ENCODE data around the gene KLHL13.
"Not testable (repeated sequence)": the region's sequence is repeated elsewhere in the genome, so short reads cannot be mapped to it uniquely, and the experiment has no call there.

The KLHL13 gene

GRCh38 chrX:117989512-117989911 is 127.1 kb downstream of the KLHL13 start:
- no peak for DNase-seq

DNA sequence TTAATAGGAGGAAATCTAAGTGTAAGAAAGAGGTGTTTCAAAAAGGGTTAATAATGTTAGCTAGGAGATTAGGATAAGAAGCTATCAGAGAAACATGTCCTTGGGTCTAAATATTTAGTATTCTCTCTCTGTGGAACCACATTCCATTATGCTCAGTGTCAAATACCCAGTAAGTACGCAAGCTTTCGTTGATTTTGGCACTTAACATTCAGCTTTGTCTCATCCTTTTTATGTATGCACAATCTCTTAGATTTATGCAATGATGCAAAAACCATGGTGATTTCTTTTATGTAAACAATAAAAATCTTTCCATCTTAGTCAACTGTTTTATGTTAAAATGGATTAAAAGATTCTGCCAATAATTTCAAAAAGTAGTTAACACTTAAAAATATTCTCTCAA is 129.2 kb downstream of the KLHL13 start:
- DNase-seq = no peak

GRCh38 chrX:117985241-117985640 is 131.4 kb downstream of the KLHL13 start:
- no peak for DNase-seq

DNA sequence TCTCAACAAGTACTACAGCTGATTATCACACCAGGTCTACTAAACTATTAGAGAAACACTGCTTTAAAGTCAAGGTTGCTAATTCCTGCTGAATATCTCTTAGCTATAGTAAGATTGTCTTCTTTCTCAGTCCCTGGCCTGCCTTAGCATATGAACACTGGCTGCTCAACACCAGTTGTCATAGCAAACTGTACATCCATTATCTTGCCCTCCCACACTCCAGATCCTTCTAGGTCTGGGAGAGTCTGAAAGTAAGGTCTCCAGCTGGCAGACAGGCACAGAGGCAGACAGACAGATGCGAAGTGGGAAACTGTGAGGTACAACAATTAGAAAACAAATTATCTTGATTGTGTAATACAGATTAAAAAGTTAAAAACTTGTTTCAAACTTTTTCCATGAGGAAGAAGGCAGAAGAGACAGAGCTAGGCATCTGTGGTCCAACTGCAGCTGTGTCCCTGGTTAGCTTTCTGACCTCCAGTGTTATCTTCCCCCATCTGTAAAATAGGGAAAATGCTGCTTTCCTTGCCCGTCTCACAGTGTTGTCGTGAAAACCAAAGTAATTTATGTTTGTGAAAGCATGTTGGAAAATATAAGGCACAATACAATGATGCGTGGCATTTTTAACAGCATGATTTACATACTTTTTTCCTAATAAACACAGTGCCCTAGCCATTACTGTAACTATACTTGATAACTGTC is 133.8 kb downstream of the KLHL13 start:
- DNase-seq = no peak

DNA sequence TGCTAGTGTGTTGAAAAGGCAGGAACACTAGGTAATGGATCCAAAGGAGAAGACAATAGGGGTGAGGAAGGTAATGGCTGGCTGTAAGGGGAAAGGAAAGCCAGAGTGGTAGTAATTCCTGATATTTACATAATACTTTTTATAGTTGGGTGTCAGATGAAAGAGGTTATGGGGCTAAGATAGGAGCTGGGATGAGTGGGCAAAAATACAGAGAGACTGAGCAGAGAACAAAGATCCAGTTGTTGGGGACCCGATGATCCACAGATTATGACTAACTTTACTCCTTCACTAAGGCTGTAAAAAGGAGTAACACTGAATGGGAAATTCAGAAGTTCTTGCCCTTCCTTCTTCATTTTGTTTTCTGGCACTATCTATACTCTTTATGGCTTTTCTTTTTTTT is 138.2 kb downstream of the KLHL13 start:
- no peak for DNase-seq

DNA sequence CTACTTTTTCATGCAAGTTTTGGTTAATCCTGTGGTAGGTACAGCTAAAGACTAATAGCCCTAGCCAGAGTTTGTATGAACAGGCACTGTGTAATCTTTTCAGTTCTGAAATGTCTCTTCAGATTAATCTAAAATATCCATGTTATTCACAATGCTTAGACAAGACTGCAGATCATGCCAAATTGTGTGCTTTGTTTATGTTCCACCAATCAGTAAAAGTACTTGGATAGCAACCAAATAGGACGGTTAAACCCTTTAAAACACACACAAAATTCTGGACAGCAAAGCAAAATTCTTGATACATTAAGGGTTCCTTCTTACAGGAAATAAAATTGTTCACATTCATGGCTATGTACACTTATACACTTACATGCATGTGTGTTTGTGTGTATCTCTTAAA is 139.1 kb downstream of the KLHL13 start:
- no peak for DNase-seq

DNA sequence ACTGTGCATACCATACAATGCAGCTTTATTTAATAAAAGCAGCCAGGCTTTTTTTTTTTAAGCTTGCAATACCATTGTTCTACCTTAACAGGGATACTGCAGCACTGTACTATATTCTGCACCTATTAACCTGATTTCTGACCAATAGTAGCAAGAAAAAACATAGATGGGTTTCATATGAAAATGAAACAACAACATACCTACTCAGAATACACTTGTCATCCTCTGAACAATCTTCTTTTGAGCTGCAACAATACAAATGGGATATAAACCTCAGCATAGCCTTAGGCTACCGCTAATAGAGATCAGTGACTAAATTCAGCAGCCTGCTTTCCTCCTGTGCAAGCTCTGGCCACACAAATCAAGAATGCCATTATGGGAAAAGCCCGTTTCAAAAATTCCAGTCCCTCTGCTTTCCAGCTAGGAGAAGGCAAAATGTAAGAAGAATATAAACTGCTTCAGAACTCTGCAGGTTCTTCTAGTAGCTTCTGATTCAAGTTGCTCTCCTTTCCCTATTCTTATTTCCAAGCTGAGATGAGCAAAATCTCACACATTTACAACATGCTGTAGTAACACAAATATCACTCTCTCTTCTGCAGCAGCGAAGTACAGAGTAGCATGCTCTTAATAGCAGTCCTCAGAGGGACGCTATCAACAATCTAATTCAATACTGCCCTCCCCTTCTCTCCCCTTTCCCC is 143.4 kb downstream of the KLHL13 start:
- DNase-seq = no peak

DNA sequence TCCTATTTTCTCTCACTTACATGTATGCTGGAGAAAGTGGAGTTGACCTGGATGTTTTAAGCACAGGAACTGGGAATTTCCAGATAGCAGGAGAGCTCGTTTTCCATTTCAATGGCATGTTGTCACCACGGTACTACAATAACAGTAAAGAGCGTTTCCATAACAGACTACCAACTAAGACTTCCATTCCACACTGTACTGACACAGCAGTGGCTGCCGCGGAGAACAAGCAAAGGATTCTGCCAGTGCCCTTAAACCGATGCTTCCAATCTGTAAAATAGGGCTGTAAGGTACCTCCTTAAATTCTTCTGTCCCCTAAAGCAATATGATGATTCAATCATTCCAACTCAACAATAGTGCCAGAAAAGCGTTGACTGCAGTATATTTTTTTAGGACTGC is 143.9 kb downstream of the KLHL13 start:
- DNase-seq = peak; percentile 66

GRCh38 chrX:117969782-117970181 is 146.8 kb downstream of the KLHL13 start:
- peak; percentile 73 for DNase-seq

DNA sequence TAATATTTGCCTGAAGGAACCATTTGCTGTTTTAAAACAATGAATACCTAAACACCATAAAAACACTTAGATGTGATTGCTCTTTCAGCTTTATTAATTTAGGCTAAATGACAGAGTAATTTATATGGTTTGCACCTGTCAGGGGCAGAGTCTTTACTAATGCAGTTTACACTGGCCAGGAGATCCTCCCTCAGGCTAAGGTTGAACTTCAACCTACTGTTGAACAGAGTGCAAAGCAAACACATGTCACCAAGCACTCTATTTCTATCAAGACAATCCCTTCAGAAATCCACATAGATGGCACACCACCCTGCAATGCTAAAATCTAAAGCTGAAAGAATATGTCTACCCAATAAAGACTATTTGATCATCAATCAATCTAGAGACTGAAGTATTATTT is 147.3 kb downstream of the KLHL13 start:
- DNase-seq = peak; percentile 96

DNA sequence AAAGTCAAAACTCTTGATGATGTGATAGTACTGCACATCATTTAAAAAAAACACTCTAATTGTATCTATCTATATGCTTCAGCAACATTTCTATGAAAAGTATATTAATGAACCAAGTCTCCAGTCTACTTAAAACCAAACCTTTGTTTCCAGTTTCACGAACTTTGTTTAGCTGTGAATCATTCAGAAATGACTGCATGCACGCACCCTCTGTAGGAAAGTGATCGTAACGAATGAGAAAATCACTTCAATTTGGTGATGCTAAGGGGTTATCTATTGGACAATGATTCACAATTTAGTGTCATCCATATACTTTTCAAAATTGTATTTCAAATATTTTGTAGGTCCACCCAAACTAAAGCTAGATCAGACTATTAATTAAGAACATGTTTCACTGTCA is 157.6 kb downstream of the KLHL13 start:
- DNase-seq = no peak

GRCh38 chrX:117957128-117957527 is 159.5 kb downstream of the KLHL13 start:
- no peak for DNase-seq

DNA sequence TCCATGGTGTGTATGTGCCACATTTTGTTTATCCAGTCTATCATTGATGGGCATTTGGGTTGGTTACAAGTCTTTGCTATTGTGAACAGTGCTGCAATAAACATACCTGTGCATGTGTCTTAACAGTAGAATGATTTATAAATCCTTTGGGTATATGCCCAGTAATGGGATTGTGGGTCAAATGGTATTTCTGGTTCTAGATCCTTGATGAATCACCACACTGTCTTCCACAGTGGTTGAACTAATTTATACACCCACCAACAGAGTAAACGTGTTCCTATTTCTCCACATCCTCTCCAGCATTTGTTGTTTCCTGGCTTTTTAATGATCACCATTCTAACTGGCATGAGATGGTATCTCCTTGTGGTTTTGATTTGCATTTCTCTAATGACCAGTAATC is 177.3 kb downstream of the KLHL13 start:
- not testable (repeated sequence) for DNase-seq

GRCh38 chrX:117936118-117936517 is 180.5 kb downstream of the KLHL13 start:
- DNase-seq = no peak

GRCh38 chrX:117930116-117930515 is 186.5 kb downstream of the KLHL13 start:
- DNase-seq = not testable (repeated sequence)

- no peak for DNase-seq
Observed at GRCh38 chrX:117919755-117920154, 196.9 kb downstream of the KLHL13 start.

- DNase-seq = no peak
Observed at GRCh38 chrX:117910216-117910615, 206.4 kb downstream of the KLHL13 start.

DNA sequence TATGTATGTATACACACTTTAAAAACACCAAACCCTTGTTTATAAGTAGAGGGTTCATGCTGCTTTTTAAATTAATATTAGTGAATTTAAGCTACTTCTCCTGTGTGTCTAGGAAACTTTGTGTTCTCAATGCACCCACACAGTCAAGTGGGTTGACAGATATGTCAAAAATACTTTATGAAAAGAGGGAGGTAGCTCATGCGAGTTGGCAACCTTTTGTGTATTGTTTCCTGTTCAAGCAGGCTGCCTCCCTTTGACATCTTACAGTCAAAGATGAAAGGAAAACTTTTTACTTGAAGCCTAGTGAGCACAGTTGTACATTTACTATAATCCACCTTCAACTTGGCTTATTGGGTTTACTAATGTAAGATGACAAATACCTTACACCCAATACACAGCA is 218.4 kb downstream of the KLHL13 start:
- no peak for DNase-seq

DNA sequence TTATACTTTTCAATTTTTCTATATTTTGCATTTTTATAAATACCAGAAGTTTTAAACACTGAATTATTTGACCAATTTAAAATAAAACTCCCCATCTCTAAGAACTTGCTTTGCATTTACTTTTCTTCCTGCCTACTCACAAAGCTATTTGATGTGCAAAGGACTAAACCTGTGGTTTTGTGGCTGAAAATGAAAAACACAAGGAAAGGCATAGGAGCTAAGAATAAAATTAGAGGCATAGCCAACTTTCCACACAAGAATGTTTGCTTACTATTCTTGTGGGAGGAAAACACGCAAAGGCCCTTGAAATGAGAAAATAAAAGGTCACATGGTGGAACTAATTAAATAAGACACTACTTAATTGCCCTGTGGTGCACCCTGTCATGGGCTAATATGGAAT is 221.2 kb downstream of the KLHL13 start:
- DNase-seq = no peak

DNA sequence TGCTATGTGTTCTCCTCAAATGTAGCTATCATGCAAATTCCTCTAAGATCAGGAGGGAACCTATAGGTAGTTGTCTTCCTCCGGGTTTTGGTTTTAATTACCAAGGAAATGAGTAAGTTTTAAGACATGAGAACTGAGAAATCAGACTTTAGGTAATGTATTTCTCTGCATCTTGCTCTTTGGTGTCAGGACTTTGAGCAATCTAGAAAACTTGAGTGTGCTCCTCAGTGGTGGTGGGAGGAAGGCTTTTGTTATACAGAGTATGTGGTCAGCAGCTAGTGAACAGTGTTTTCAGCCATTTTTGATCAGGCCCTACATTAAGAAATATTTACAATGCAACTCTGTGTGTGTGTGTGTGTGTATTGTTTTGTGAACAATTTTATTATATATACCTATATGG is 224.1 kb downstream of the KLHL13 start:
- DNase-seq = no peak

DNA sequence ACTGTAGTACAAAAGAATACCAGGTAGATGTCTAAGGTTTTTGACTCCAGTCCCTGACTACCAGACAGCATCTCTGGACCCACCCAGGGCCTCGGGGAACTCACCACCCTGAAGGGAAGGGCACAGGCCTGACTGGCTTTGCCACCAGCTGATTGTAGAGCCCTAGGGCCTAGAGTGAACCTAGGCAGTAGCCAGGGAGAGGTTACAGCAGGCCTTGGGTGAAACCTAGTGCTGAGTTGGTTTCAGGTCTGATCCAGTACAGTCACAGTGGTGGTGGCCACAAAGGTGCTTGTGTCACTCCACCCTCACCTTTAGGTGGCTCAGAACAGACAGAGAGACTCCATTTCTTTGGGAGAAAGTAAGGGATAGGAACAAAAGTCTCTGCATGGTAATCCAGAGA is 244.8 kb downstream of the KLHL13 start:
- no peak for DNase-seq

- no peak for DNase-seq
Observed at GRCh38 chrX:117860517-117860916, 256.1 kb downstream of the KLHL13 start.

GRCh38 chrX:117854806-117855205 is 261.8 kb downstream of the KLHL13 start:
- no peak for DNase-seq

DNA sequence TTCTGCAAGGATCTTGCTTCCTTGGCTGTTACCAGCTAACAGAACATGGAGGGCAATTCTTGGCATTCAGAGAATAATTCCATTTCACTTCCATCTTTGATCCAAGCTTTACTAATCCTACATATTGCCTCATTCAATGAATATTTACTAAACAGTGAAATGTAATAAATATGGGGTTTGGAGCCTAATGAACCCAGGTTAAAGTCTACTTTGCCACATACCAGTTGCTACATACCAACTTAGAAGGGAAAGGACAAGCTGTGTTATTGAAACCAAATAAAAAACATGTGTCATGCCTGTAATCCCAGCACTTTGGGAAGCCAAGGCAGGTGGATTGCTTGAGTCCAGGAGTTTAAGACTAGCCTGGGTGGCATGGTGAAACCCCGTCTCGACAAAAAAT is 265.6 kb downstream of the KLHL13 start:
- DNase-seq = no peak
